GM19467 (cell line): Measurements from ENCODE around the gene HDLBP.

Source experiments
- ATAC-seq: cut with Tn5 transposase; IDR thresholded peaks from one replicate; pipeline ENCODE4 v1.9.1; 2021; ENCODE audit warnings: mild to moderate bottlenecking, moderate library complexity; ENCODE audit not compliant: unreplicated experiment

HDLBP gene

DNA sequence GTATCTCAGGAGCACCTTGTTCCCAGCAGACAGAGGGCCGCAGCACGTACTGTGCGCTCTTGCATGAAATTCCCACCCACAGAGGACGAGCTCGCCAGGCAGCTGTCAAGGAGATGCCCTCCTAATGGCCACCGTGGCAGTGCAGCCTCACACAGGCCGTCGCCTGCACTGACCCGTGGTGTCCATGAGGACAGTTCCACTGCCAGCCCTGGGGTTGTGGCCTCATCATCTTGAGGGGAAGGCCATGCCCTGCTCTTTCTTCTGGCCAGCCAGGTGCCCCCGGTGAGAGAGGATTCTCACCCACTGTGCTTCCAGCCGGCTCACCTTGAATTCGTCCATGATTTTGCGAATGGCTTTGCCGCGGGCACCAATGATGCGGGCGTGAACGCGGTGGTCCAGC is 85.0 kb downstream of the HDLBP start:
- ATAC-seq = no peak

DNA sequence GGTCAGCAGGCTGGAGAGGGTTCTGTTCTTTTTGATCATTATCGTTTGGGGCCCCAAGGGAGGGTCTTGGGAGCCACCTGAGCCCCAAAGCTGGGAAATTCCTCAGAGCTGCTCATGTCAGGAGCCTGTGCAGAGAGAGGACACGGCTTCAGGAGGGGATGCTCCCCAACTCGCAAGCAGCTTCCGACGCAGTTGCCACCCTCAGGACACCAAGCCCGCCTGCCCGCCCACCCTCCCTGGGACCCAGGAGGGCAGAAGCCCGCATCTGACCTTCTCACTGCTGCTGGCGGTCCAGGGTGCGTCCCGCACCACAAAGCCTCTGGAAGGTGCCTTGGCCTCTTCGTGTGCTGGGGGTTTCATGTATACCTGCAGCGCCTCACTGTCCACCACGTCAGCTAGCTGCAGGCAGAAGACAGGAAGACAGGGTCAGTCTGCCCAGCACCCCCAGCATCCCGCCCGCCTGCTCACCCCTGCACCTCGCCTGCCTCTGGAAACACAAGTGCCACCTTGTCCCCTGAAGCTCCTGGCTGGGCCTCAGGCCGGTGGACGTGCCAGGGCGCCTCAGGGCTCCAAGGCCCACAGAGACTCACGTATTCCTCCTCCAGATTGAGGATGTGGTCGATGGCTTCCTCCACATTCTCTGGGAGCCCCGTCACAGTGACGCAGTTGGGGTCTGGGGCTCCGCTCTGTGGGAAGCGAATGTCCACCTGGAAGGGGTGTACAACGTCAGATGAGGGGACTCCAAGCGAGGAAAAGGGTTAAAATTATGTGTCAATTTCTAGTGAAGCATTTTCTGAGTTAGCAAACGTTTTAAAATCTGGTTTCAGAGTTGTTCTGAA is 85.7 kb downstream of the HDLBP start:
- ATAC-seq = no peak

DNA sequence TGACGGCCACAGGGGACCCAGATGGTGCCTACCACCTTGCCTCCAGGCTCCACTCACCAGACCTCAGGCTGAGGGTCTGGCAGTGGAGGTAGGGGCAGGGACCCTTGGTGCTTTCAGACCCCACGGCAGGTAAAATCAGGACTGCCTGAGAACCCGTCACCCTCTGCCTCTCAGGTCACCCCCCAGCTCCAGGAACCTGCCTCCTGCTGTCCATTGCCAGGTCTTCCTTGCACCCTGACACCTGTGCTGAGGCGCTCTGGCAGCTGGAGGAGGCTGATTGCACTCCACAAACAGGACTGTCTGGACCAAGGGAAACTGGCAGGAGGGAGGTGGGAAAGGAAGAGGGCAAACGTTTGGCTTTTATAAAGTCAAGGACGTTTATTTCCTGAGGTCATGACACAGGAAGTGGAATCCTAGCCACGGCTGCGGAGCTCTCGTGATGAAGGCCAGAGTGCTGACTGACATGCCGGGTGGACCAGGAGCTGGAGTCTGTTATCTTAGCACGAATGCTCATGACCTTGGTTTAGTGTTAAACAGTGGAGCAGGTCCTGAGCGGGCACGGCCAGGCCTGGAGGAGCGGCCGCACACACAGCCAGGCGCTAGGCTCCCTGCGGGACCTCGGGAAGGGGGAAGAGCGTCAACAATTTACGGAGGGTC is 86.5 kb downstream of the HDLBP start:
- no peak for ATAC-seq

DNA sequence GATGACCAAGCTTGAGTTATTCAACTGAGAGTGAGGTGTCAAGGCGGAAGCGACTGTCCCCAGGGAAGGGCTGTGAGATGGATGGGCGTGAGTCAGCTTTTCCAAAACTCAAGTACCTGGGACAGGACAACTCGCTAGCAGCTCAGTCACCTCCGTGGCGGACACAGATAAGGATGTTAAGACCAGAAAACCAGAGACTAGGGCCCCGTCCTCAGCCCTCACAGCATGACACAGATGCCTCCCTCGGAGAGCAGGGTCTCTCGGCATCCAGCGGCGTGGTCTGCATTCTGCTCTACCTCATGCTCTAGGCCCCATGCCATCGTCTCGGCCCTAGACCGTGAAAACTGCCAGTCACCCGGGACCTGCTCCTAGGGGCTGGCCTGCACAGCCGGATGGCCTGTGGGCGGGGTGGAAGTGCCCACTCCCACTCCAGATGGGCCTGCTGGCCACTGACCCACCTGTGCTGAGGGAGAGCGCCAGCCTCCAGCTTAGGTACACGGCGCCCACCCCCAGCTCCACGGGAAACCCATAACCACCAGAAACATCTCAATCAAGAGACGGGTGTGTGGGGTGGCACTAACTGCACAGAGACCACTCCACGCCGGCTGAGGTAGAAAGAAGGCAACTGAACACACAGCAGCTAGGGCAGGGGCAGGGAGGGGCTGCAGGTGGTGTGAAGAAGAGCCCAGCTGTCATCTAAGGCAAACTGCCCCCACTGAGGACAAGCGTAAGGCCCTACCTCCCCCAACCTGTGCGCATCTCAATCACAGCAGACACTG is 87.2 kb downstream of the HDLBP start:
- ATAC-seq = no peak

DNA sequence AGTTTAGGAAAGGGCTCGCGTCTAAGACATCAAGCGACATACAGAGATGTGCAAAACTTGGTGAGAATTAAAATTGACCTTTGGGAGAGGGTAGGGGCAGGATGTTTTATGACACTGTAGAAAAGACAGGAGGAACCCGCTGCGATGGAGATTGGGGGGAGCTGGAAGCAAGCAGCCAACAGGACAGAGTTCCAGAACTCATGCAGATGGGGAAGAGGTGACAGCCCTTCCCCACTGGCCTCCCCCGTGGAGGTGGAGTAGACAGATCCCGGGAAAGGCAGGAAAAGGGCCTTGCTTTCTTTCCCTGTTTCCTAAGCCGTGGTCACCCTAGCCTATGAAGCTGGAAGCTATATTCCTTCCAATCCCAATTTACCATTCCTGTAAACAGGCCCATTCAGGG is 87.9 kb downstream of the HDLBP start:
- no peak for ATAC-seq

DNA sequence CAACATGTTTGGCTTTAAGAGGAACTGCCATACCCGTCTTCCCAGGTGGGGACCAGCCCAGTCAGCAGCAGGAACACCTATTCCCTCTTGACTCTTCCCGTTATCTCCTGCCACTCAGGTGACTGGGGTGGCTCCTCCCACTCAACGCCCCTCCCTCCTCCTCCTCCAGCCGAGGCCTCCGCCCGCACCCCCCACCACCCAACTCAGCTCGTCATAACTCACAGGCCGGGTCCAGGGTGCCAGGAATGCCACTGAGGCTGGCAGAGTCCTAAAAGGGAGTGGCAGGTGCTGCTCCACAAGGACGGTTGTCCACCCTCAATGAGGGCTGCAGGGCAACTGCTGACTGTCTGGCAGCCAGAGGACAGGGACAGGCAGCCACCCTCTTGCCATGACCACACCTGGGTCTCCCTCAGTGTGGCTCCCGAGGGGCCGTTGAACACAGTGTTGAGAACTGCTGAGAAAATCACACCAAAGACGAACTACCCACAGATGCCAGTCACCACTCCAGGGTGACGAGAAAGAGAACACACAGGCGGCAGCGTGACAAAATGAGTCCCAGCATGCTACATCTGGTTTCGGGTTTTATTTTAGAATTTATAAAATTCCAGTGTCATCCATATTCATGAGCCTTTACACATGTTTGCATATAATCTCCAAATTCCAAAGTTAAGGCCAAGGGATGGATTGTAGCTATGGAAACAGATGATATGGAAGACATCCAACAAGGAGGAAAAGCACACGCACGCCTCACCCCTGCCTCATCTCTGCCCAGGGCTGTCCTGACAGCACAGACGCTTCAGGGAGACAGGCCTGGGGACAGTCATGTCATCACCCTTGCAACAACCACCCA is 88.5 kb downstream of the HDLBP start:
- no peak for ATAC-seq

DNA sequence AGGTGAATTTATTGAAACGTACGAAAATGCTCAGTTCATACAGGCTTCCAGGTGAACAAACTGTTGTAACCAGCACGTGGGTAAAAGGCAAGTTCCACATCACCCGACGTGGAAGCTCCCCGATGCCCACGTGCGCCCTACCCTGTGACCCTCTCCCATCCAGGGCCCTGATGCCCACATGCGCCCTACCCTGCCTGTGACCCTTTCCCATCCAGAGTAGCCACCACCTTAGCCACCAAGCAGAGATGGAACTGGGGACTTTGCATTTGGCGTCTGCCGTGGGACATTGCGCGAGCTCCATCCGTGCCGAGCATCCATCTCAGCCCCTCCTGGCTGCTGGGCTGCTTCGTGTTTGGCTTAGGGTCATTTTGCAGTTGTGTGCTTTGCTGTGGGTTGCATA is 89.5 kb downstream of the HDLBP start:
- no peak for ATAC-seq

DNA sequence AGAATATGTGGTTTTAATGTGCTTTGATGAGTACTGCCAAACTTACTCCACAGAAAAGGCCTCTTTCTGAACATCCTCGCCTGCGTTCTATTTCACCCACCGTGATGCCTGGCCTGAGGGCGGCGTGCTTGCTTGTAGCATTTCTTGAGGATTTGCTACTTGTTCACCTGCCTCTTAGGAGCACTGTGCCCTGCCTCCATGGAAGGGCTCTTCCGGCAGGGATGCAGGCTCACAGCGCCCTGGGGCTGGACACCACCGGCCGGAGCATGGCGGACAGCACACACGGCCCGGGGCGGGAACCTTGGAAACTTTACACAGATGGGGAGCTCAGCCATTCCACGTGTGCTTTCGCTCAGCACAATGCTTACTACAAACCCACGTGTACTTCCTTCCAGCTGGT is 89.9 kb downstream of the HDLBP start:
- ATAC-seq = no peak

DNA sequence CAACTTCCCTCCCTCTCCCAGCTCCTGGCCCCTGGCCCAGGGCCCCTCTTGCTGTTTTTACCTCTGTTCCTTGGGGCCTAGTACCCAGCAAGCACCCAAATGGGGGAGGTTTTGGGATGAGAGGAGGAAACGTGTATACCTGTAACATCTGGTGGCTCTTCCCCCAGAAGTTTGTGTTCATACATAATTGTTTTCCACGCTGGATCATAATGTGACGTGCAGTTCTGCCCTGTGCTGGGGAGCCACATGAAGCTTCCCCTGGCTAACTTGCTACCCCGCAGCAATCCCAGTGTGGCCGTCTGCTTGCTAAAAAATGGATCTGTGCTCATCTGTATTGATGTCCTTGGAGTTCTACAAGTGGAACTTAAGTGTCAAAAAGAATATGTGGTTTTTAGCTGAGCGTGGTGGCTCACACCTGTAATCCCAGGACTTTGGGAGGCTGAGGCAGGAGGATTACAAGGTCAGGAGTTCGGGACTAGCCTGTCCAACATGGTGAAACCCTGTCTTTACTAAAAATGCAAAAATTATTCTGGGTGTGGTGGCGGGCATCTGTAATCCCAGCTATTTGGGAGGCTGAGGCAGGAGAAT is 90.5 kb downstream of the HDLBP start:
- ATAC-seq = no peak

DNA sequence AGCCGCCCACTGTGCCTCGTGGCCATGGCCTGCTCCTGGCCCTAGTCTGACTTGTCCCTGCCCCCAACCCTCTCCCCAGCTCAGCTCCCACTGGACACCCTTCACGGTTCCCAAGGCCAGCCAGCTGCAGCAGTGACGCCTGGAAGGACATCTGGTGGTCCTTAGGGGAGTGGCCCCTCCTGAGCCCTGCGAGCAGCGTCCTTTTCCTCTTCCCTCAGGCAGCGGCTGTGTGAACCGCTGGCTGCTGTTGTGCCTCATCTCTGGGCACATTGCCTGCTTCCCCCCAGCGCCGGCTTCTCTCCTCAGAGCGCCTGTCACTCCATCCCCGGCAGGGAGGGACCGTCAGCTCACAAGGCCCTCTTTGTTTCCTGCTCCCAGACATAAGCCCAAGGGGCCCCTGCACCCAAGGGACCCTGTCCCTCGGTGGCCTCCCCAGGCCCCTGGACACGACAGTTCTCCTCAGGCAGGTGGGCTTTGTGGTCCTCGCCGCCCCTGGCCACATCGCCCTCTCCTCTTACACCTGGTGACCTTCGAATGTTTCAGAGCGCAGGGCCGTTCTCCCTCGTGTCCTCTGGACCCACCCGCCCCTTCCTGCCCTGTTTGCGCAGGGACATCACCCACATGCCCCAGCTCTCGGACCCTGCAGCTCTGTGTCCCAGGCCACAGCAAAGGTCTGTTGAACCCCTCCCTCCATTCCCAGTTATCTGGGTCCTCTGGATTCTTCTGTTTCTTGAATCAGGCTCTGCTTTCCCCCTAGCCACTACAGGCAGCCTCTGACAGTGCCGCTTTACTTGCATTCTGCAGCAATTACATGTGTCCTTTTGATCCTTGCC is 91.2 kb downstream of the HDLBP start:
- ATAC-seq = no peak

DNA sequence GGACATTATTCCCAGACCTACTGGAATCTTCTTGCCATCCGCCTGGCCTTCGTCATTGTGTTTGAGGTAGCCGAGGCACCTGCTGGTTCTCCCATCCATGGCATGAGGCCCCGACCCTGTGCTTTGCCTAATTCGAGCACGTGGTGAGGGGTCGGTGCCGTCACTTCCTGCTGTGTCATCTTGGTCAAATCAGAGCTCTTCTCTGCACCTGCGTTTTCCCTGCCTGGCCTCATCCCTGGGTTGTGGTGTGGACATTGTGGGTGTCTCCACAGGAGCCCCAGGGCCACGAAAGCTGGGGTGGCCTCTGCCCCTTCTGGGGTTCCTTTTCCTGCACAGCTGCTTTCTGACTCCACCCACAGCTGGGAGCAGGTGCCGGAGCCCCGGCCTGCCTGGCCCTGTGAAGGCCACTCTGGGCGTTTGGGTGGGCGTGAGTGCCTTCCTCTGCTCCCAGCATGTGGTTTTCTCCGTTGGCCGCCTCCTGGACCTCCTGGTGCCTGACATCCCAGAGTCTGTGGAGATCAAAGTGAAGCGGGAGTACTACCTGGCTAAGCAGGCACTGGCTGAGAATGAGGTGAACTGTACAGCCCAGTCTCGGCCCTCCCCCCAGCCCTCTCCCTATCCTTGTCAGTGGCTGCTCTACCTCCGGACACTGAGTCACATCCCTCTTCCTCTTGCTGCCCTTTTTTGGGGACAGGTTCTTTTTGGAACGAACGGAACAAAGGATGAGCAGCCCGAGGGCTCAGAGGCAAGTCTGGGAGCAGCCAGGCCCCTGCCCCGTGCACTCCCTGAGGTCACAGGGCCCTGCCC is 92.1 kb downstream of the HDLBP start:
- ATAC-seq = no peak

DNA sequence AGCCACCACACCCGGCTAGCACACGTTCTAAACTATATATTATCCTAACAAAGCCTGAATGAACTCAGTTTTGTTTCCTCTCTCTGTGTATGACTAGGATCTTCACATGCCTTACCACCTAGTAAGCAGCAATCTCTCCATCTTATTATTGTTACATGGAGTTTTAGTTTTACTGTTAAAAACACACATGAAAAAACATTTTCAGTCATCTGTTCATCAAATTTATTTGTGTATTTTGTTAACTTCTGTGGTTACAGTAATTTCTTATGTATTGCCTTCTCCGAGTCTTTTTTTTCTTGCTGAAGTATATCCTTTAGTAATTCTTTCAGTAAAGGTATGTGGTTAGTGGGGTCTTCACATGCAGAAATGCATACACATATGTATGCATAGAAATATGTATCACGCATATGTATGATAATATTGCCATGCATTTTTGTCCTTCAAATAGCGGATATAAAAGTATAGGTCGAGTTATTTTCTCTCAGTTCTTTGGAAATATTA is 95.6 kb downstream of the HDLBP start:
- ATAC-seq = no peak

DNA sequence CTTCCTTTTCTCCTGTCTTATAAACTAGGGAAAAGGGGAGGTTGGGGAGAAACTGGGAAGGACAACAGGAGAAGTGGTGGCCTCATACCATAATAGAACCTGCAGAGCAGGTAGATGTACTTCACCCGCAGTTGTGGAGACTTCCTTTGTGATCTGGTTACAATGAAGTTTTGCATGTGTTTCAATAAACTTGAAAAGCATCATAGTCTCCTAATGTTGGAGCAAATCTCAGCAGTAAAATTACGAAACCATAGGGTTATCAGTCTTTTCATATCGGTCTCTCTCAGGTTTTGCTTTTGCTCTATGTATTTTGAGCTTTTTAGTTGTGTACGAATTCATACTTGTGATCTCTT is 96.5 kb downstream of the HDLBP start:
- ATAC-seq = no peak

DNA sequence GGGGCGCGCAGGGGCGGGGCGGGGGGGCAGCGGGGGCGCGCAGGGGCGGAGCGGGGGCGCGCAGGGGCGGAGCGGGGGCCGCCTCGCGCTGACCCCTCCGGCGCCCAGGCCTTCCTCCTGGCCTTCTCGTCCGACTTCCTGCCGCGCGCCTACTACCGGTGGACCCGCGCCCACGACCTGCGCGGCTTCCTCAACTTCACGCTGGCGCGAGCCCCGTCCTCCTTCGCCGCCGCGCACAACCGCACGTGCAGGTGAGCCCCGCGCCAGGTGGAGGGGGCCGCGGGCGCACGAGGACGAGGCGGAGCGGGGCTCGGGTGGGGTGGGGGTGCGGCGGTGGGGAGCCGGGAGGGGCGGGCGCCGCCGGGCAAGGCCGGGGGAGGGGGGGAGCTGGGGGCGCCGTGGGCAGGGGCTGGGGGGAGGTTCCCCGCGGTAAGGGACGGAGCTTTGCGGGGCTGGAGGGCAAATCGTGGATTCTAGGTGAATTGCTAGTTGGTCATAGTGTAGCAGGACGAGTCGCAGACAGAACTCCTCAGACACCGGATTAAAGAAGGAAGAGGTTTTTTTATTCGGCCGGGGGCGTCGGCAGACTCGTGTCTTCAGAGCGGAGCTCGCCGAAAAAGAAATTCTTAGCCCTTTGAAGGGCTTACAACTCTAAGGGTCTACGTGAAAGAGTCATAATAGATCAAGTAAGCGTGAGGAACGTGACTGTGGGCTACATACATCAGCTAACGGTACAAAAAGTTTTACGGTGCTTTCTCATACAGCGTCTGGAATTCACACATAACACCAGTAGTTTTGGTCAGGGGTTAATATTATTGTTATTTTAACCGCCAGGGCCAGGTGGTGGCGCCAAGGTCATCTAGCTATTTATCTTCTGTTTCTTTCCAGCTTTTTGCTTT is 97.1 kb downstream of the HDLBP start:
- no peak for ATAC-seq

DNA sequence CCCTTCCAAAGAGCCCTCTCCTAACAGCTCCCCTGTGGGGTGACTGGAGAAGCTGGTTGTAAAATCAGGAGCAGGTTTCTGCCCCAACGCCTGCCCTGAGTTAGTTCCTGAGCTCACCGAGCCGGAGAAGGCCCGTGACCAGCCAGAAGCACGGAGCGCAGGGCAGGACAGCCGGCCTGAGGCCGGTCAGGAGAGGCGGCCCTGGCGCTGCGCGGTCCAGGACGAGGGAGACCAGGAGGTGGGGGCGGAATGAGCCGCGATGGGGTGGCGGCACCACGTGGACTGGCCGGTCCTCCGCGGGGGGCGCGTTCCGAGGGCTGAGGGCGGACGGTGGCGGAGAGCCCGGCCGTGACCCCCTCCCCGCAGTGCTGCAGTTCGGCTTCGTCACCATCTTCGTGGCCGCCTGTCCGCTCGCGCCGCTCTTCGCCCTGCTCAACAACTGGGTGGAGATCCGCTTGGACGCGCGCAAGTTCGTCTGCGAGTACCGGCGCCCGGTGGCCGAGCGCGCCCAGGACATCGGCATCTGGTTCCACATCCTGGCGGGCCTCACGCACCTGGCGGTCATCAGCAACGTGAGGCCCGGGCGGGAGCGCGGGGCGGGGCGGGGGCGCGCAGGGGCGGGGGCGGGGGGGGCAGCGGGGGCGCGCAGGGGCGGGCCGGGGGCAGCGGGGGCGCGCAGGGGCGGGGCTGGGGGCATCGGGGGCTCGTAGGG is 98.0 kb downstream of the HDLBP start:
- peak; percentile 42 for ATAC-seq

DNA sequence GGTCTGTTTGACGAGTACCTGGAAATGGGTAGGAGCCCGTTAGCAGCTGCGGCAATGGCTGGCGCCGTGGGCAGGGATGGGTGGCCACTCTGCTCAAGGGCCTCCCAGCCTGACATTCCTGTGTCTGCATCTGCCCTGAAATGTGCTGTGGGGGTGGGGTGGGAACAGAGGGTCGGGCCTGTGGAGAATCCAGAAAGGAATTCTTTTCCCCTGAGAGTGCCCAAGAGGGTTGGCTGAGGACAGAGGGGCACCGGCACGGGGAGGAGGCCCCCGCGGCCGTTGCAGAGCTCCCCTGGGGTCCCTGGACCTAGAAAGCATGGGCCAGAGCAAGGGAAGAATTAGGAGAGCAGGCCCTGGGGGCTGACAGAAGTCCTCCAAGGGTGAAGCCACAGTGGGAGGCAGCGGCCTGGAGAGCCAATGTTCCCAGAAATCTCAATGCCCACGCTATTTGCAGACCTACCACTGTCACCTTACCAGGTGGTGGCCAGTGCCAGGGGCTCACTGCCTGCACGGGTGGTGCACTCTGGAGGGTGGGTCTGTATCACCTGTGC is 99.2 kb downstream of the HDLBP start:
- ATAC-seq = no peak

DNA sequence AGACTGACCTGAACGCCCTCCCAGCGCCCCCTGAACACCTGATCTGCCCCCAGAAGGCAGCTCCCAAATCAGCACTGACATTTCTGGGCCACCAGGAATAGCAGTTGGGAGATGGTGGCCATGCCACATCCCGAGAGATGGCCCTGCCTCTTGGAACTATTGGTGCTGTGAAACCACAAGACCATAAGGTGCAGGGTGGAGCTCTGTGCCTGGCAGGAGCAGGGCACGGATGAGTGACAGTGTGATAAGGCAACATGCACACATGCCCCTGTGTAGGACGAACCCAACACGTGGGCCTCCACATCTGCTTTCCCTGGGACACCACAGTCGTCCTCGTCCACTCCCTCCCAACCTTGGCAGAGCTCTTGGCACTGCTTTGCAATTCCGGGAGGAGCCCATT is 100.1 kb downstream of the HDLBP start:
- no peak for ATAC-seq
